Aorta (tissue), 5 donors: ENCODE measurements around the gene PDE3A. TPM values are rescaled to one million over a fixed set of nuclear protein-coding genes. Genes with fewer than 3 reads are reported as not detected.
"Not testable (repeated sequence)": the region's sequence is repeated elsewhere in the genome, so short reads cannot be mapped to it uniquely, and the experiment has no call there.

ENCODE experiments used
- ATAC-seq: fragments of 200-7000 bp; cut with Tn5 transposase; one replicate; pipeline ENCODE4 v1.9.1; 2022; ENCODE audit warnings: moderate library complexity; ENCODE audit not compliant: low FRiP score
- DNase-seq, 2 donors: peaks; one replicate each; pipeline ENCODE4 v3.0.0-alpha.2; 2020
- H3K27ac ChIP-seq, 2 donors: one replicate each; pipeline ENCODE4 v1.5.1; 2013; ENCODE audit warnings: low read length in 2 of 2, mild to moderate bottlenecking in 2 of 2, moderate library complexity in 2 of 2, control low read depth in 1 of 2, inconsistent platforms in 1 of 2, low read depth in 1 of 2
- H3K27me3 ChIP-seq, 2 donors: one replicate each; pipeline ENCODE4 v1.6.1; 2013; ENCODE audit warnings: control low read depth in 1 of 2, low read length in 1 of 2, mild to moderate bottlenecking in 1 of 2, moderate library complexity in 1 of 2; ENCODE audit not compliant: insufficient read depth in 2 of 2, control insufficient read depth in 1 of 2
- H3K36me3 ChIP-seq, 2 donors: one replicate each; pipeline ENCODE4 v1.6.1; 2013; ENCODE audit warnings: control low read depth in 1 of 2, low read length in 1 of 2, mild to moderate bottlenecking in 1 of 2; ENCODE audit not compliant: insufficient read depth in 2 of 2, control insufficient read depth in 1 of 2
- H3K4me1 ChIP-seq, 2 donors: one replicate each; pipeline ENCODE4 v1.6.1; 2013; ENCODE audit warnings: low read length in 2 of 2, control low read depth in 1 of 2, mild to moderate bottlenecking in 1 of 2, moderate library complexity in 1 of 2; ENCODE audit not compliant: insufficient read depth in 2 of 2, control insufficient read depth in 1 of 2
- H3K4me3 ChIP-seq, 2 donors: one replicate each; pipeline ENCODE4 v1.5.1; 2013; ENCODE audit warnings: low read length in 2 of 2, control low read depth in 1 of 2, mild to moderate bottlenecking in 1 of 2
- H3K9me3 ChIP-seq: one replicate; pipeline ENCODE4 v1.6.1; 2013; ENCODE audit warnings: mild to moderate bottlenecking, low read length; ENCODE audit not compliant: control insufficient read depth
- WGBS, 2 donors: extraction: QIAGEN DNeasy Blood & Tissue Kit; methylation state at CpG; one replicate each; pipeline ENCODE4 v1.1.7; 2013; 5-methylcytosine and 5-hydroxymethylcytosine counted together
- intact Hi-C, 2 donors: fragments of 100-400 bp; cut with DNase I; formaldehyde crosslinking; loops; one replicate each; pipeline versions ENCODE4 v1.14.2 to v1.15.0; 2022
- polyA plus RNA-seq, 2 donors: library from polyadenylated mRNA; stranded (reverse); fragments of 200-250 nt; gene quantifications; one replicate each; pipeline ENCODE4 v1.2.3, GENCODE V29; 2013
- total RNA-seq, 2 donors: library from RNA; stranded (reverse); fragmentation: NEBNext Ultra II Directional; extraction: Animal tissue kit (Norgen Biotek cat#: 25700); gene quantifications; one replicate each; pipeline ENCODE4 v1.2.1, GENCODE V29; 2021
- donor health status: healthy with polysubstance abuse.
- donor health status: Bipolar disorder and iron deficiency.
- donor health status: DM: no; HTN: no; CAD: no.
- donor health status: DM: no; HTN: no; CAD: no.
- donor health status: DM: yes; HTN: yes; CAD: no.

The PDE3A gene
- total and polyA plus RNA-seq, 4 donors: 7.4 to 99.3 (median 62.4) TPM

DNA sequence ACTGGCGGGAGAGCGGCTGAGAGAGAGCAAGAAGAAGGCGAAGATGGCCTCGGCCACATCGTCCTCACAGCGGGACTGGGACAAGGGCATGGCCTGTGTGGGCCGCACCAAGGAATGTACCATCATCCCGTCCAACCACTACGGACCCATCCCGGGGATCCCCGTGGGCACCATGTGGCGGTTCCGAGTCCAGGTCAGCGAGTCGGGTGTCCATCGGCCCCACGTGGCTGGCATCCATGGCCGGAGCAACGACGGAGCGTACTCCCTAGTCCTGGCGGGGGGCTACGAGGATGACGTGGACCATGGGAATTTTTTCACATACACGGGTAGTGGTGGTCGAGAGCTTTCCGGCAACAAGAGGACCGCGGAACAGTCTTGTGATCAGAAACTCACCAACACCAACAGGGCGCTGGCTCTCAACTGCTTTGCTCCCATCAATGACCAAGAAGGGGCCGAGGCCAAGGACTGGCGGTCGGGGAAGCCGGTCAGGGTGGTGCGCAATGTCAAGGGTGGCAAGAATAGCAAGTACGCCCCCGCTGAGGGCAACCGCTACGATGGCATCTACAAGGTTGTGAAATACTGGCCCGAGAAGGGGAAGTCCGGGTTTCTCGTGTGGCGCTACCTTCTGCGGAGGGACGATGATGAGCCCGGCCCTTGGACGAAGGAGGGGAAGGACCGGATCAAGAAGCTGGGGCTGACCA lies 183.6 kb downstream of the PDE3A start:
- H3K4me3 ChIP-seq, H3K27ac ChIP-seq, H3K27me3 ChIP-seq, H3K9me3 ChIP-seq, H3K36me3 ChIP-seq, H3K4me1 ChIP-seq, intact Hi-C loops: not testable (repeated sequence)
- peak in 1 of 2 donors; percentile 59 for DNase-seq
- 96 to 97% methylated on average over 45 to 48 of the region's 48 CpGs for WGBS, 2 donors
- peak; percentile 44 for ATAC-seq

DNA sequence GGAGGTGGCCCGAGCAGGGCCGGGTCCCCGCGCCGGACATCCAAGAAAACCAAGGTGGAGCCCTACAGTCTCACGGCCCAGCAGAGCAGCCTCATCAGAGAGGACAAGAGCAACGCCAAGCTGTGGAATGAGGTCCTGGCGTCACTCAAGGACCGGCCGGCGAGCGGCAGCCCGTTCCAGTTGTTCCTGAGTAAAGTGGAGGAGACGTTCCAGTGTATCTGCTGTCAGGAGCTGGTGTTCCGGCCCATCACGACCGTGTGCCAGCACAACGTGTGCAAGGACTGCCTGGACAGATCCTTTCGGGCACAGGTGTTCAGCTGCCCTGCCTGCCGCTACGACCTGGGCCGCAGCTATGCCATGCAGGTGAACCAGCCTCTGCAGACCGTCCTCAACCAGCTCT lies 184.2 kb downstream of the PDE3A start:
- WGBS, 2 donors: 93 to 98% methylated on average over 17 to 22 of the region's 23 CpGs
- ATAC-seq, H3K36me3 ChIP-seq, H3K27me3 ChIP-seq, H3K27ac ChIP-seq, H3K4me1 ChIP-seq, H3K4me3 ChIP-seq, H3K9me3 ChIP-seq, intact Hi-C loops: not testable (repeated sequence)
- DNase-seq: peak in 1 of 2 donors; percentile 26

DNA sequence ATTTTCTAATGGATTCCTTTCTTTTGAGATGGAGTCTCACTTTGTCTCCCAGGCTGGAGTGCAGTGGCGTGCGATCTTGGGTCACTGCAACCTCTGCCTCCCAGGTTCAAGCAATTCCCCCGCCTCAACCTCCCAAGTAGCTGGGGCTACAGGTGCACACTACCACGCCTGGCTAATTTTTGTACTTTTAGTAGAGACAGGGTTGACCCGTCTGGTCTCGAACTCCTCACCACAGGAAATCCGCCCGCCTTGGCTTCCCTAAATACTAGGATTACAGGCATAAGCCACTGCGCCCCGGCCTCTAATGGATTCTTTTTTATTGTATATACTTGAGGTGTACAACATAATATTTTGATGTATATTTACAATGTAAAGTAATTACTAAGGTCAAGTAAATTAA lies 186.7 kb downstream of the PDE3A start:
- H3K36me3 ChIP-seq: no peaks in the 10 kb centered on the region
- H3K9me3 ChIP-seq: no peaks in the 10 kb centered on the region
- peak in 1 of 2 donors; percentile 39 for DNase-seq
- H3K4me1 ChIP-seq: no peaks in the 10 kb centered on the region
- 96 to 99% methylated on average over 10 of the region's 10 CpGs for WGBS, 2 donors
- intact Hi-C loops: loop anchor here in 1 of 2 donors (5.0 kb wide), 1 partner anchor 242 kb away; no protein-coding TSS in a partner anchor
- H3K27me3 ChIP-seq: no peaks in the 10 kb centered on the region
- no peak overlapping the region for H3K4me3 ChIP-seq
- no peak for ATAC-seq
- H3K27ac ChIP-seq: no peak overlapping the region

DNA sequence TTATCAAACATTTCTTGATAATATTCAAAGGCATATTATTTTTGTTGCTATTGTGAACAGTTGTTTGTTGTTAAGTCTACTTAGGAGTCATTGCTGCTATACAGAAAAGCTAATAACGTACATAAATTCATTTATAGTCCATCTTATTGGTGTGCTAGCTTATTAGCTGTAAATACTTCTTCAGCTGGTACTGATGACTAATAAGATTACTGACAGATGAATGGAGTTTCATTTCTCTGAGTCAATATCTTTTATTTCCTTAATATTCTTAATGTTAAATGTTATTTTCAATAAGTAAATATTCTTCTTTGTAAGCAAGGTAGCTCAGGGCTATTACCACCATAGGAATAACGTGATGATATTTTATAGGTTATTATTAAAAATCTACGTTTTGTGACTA lies 187.4 kb downstream of the PDE3A start:
- no peaks in the 10 kb centered on the region for H3K36me3 ChIP-seq
- ATAC-seq: no peak
- H3K9me3 ChIP-seq: no peaks in the 10 kb centered on the region
- no peaks in the 10 kb centered on the region for H3K4me1 ChIP-seq
- H3K27me3 ChIP-seq: no peaks in the 10 kb centered on the region
- 75 to 79% methylated on average over 3 of the region's 3 CpGs for whole genome bisulfite sequencing, 2 donors
- H3K27ac ChIP-seq: no peak overlapping the region
- no peak overlapping the region for H3K4me3 ChIP-seq
- intact Hi-C loops: loop anchor here in 1 of 2 donors (5.0 kb wide), 1 partner anchor 242 kb away; no protein-coding TSS in a partner anchor
- DNase-seq: no peak

DNA sequence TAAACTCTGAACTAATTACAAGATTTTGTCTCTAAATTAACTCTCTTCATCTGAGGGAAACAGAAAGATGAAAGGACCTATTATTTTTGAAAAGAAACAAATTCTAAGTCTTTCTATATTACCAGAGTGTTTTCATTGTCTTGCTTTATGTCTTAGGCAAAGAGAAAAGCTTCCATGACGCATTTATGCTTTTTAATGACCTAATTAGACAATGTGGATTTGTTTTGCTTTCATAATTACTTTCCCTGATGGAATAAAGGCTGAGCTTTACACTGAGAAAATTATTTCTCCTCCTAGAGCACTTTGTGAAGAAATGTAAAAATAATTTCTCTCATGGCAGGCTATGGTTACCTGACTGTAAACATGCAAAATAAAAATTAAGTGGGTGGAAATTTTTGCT lies 188.8 kb downstream of the PDE3A start:
- ATAC-seq: no peak
- 83 to 91% methylated on average over 1 of the region's 1 CpG for WGBS, 2 donors
- intact Hi-C loops: loop anchor here in 1 of 2 donors (5.0 kb wide), 1 partner anchor 240 kb away; no protein-coding TSS in a partner anchor

DNA sequence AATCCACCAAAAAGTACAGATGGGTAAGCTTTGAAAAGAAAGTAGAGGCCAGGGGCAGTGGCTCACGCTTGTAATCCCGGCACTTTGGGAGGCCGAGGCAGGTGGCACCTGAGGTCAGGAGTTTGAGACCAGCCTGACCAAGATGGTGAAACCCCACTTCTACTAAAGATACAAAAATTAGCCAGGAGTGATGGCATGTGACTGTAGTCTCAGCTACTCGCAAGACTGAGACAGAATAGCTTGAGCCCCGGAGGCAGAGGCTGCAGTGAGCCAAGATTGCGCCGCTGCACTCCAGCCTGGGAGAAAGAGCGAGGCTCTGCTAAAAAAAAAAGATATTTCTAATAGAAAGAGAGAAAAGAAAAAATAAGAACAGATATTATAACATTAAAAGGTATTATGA lies 192.6 kb downstream of the PDE3A start:
- intact Hi-C loops: no loop called here
- ATAC-seq: peak; percentile 73
- Histone ChIP-seq H3K4me3 (peak overlapping the region; percentile 8 to 34), H3K9me3 (no peaks in the 10 kb centered on the region), H3K36me3 (no peaks in the 10 kb centered on the region), H3K27me3 (no peaks in the 10 kb centered on the region), H3K27ac (peak overlapping the region; percentile 29 to 83), H3K4me1 (peaks cover 0 to 3% of the 10 kb centered on the region in 2 donors)
- 32 to 34% methylated on average over 8 of the region's 8 CpGs for WGBS, 2 donors
- peak; percentile 47 to 68 for DNase-seq

More for the DNA sequence above, 188.8 kb downstream of the PDE3A start:
- Histone ChIP-seq H3K4me1 (no peaks in the 10 kb centered on the region), H3K4me3 (no peak overlapping the region), H3K36me3 (no peaks in the 10 kb centered on the region), H3K27ac (no peak overlapping the region), H3K27me3 (no peaks in the 10 kb centered on the region), H3K9me3 (no peaks in the 10 kb centered on the region)
- DNase-seq: no peak

DNA sequence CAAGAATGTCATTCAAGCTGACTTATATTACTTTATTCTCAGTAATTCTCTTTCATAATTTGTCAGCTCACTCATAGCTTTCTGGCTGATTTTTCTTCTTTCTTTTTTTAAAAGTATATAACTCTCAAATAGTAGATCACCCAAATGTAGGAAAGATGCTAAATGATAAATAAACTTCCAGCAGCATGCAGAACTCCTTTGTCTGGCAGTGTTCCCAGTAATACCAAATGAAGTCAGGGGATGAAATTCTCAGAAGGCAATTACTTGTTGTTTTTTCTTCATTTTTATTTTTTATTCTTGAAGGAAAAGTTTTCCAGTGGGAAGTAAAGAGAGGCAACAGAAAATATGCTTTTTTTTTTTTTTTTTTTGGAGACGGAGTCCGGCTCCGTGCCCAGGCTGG lies 193.5 kb downstream of the PDE3A start:
- H3K36me3 ChIP-seq: no peaks in the 10 kb centered on the region
- no peaks in the 10 kb centered on the region for H3K9me3 ChIP-seq
- H3K27me3 ChIP-seq: no peaks in the 10 kb centered on the region
- intact Hi-C loops: no loop called here
- no peak for ATAC-seq
- WGBS, 2 donors: 10 to 11% methylated on average over 3 of the region's 3 CpGs
- peak overlapping the region in 1 of 2 donors; percentile 28 for H3K27ac ChIP-seq
- DNase-seq: no peak
- no peak overlapping the region for H3K4me3 ChIP-seq
- H3K4me1 ChIP-seq: peaks cover 0 to 6% of the 10 kb centered on the region in 2 donors

DNA sequence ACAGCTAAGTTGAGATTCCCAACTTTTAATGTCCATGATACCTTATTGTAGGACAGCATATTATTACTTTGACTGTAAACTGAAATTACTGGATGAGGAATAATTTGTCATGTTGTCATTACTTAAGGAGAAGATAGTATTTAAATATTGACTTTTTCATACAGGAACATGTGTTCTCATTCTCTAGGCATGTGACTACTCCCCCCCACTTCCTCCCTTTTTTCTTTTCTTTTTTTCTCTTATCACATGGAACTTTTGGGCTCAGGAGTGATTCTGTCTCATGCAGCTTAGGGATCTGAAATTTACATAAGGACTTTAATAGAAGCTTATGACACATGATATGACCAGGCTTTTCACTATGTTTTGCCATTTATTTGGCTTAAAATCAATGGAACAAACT lies 199.1 kb downstream of the PDE3A start:
- H3K36me3 ChIP-seq: no peaks in the 10 kb centered on the region
- no peaks in the 10 kb centered on the region for H3K27me3 ChIP-seq
- H3K4me1 ChIP-seq: peaks cover 0 to 6% of the 10 kb centered on the region in 2 donors
- ATAC-seq: no peak
- DNase-seq: no peak
- intact Hi-C loops: no loop called here
- H3K4me3 ChIP-seq: no peak overlapping the region
- no peaks in the 10 kb centered on the region for H3K9me3 ChIP-seq
- H3K27ac ChIP-seq: no peak overlapping the region

DNA sequence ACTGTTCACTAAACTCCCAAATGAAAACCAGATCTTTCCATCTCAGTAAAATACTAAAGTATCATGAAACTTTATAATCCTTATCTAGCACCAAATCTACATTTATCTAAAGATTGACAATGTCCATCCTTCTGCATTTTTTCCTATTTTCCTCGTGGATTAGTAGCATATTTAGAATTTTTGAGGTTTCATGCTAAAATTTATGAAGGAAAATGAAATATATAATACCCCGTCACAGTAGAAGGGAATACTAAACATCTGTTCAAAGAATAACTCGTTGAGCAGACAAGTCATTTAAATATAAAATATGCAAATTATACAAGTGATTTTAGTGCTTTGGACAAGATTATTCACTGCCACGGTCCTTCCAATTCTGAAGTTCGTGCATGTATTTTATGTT lies 204.1 kb downstream of the PDE3A start:
- peaks cover 0 to 3% of the 10 kb centered on the region in 2 donors for H3K4me1 ChIP-seq
- no peak for ATAC-seq

More for the DNA sequence above, 204.1 kb downstream of the PDE3A start:
- H3K27me3 ChIP-seq: no peaks in the 10 kb centered on the region
- no peak overlapping the region for H3K27ac ChIP-seq
- no peaks in the 10 kb centered on the region for H3K9me3 ChIP-seq
- DNase-seq: no peak
- intact Hi-C loops: no loop called here
- no peak overlapping the region for H3K4me3 ChIP-seq
- H3K36me3 ChIP-seq: no peaks in the 10 kb centered on the region
- 60 to 65% methylated on average over 5 of the region's 5 CpGs for WGBS, 2 donors
